GM21390 (cell line): Measurements from ENCODE around the gene GALNT18.

Experiments used
- ATAC-seq: cut with Tn5 transposase; IDR thresholded peaks from one replicate; pipeline ENCODE4 v1.9.1; 2021; ENCODE audit not compliant: unreplicated experiment

GALNT18 gene

DNA sequence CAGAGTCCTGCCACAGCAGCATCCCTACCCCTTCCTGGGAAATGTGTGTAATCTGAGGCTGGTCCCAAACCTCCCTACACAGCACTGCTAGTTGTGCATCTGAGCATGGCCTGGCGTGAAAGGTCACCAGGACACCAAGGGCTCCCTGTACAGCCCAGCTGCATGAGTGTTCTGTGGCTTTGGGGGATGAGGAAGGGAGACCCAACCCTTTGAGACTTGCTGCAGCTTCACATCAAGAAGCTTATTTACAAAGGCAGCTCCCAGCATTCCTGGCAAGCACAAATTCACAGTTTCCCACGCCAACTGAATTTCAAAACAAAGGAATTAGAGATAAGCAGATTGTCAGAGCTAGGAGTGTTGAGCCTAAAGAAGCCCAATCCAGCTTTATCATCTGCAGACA lies 301.0 kb downstream of the GALNT18 start:
- no peak for ATAC-seq

GRCh38 chr11:11318961-11319360 lies 302.8 kb downstream of the GALNT18 start:
- ATAC-seq, result no peak

DNA sequence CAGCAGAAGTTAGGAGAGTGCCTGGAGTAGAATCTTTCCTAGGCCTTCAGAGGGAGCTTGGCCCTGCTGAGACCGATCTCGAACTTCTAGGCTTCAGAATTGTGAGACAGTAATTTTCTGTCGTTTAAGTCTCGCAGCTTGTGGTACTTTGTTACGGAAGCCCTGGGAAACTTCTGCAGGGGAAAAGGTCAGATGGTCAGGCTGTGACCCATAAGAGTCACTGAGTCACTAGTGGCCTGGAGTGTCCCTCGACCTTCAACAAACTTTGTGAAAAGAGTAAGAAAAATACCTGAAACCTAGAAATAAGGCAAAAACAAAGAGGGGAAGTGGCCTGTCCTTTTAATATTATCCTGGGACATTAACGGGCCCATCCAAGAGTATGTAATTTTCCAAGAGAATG lies 303.3 kb downstream of the GALNT18 start:
- ATAC-seq, result no peak

DNA sequence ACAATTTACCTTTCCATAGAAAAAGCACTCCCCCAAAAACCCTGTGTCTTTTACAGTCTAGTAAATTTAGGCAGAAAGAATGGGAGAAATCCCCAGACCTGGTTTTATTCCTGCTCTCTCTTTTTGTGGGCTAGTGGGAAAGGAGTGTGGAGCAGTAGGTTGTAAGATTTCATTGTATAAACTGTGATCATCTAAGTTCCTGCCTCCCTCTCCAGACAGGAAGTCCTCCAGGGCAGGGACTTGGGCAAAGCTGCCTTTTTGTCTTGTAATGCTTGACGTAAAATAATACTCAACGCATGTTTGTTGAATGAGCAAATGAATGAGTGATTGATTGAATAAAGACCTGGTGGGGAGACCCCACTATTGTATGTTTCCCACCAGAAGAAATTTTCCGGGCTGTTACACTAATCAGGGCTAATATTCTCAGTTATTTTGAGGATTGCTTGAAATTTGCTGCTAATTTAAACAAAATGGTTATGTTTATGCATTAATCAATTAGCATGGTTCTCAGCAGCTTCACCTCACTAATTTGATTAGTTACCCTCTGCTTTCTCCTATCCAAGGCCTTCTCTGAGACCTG lies 305.1 kb downstream of the GALNT18 start:
- no peak for ATAC-seq

DNA sequence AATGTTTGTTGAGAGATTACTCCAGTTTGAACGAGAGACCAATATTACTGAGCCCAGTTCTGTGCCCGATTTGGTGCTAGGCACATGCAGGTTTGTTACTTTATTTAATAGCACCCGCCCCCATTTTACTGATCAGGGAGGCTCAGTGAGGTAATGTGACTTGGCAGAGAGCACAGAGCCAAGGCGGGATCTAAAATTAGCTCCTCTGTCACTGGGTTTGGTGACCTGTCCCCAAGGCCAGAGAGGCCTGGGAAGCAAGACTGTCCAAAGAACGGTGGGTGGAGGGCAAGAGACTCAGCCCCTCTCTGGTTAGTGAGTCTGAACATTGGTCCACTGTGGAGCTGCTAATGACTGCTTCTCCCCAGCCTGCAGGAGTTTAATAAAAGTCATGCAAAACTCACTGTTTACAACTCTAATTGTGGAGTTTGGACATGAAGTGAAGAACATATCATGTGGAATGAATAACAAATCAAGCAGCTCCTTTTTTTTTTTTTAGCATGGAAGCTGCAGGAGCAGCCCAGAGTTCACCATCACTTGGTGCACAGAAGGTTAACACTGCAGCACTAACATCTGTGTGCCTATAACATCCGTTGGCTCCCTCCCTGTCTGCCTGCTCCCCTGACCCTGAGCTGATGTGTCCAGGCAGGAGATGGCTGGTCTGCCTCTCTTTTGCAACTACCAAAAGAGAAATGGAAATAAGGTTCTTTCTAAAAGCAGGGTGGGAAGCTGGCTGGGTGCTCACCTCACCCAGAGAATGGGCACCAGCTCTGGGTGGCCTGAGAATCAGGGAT lies 307.7 kb downstream of the GALNT18 start:
- ATAC-seq, result no peak

DNA sequence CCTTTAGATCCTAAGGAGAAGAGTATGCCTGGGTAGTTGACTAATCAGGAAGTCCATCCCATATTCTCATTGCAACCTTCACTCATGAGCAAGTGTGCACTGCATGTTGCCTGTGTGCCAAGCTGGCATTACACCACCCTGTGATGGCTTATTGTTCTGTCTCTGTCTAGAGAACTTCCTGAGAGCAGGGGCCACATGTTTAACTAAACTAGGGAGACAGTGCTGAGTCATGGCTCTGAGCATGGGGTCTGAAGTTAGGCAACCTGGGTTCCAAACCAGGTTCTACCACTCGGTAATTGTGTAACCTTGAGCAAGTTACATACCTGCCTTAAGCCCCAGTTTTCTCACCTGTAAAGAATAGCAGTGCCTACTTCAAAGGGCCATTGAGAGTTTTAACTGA lies 308.4 kb downstream of the GALNT18 start:
- ATAC-seq, result no peak

GRCh38 chr11:11312738-11313137 lies 309.1 kb downstream of the GALNT18 start:
- ATAC-seq, result no peak

DNA sequence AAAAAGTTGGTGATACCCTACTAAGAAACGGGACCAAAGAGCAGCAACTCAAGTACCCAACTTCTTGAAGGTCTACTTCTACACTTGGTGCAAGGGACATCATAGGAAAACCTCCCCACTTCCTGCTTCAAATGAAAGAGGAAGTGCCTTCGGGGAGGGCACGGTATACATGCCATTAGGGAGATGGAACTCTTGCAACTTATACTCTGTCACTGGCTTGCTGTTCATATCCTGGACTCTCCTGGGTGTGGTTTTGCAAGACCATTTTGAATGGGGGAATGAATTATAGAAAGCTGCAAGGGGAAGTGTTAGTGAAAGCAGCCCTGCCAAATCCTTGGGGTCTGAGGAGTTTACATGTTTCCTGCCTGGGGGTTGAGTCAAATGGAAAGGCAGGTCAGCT lies 310.6 kb downstream of the GALNT18 start:
- ATAC-seq, result peak; percentile 45

- no peak for ATAC-seq
Observed at GRCh38 chr11:11309906-11310305, 311.9 kb downstream of the GALNT18 start.

GRCh38 chr11:11308249-11308648 lies 313.6 kb downstream of the GALNT18 start:
- ATAC-seq, result no peak

DNA sequence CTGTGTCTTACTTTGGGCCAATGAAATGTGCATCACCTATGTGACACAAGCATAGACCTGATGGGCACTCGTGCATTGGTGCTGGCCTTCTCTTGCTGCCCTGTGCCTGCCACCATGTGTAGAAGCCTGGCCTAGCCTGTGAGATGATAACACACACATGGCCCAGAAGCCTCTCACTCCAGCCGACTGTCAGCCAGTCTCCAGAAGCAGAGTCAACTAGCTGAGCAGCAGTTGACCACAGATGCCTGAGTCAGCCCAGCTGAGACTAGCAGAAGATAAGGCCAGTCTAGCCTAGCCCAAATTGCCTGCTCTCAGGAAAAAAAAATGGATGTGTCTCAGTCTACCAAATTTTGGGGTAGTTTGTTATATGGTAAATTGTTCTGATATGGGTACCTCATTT lies 314.9 kb downstream of the GALNT18 start:
- no peak for ATAC-seq

- ATAC-seq, result no peak
Observed at GRCh38 chr11:11304550-11304949, 317.3 kb downstream of the GALNT18 start.

DNA sequence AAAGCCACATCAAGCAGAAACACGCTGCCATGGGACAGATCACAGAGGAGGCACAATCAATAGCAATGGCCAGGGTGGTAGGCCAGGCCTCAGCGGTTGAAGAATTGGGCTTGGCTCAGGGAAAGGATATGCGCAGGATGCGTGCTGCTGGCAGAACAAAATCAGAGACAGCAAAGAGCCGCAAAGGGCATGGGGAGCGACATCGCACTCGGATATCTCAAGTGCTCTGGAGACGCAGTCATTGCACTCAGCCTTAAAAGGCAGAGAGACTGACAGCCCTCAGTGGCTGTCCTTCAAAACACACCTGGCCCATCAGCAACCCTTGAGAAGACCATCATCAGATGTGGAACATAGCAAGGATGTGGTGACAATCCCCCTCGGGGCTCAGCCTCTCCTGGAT lies 319.2 kb downstream of the GALNT18 start:
- no peak for ATAC-seq

DNA sequence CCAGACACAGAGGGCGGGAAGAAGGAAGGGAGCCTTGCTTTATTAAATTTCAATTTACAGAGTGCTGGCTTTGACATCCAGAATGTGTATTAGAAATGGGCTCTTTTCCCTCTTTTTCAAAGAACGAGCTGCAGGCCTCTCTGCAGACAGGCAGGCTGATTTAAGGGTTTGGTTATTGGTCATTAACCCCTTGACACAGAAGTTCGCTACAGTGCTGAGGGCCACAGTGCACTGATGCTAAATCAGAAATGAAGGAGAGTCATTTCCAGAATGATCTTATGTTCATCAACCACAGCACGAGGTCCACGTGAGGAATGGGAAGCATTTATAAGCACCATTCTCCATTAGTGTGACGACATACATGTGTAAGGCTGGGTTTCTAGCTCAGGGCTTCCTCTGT lies 320.6 kb downstream of the GALNT18 start:
- no peak for ATAC-seq

DNA sequence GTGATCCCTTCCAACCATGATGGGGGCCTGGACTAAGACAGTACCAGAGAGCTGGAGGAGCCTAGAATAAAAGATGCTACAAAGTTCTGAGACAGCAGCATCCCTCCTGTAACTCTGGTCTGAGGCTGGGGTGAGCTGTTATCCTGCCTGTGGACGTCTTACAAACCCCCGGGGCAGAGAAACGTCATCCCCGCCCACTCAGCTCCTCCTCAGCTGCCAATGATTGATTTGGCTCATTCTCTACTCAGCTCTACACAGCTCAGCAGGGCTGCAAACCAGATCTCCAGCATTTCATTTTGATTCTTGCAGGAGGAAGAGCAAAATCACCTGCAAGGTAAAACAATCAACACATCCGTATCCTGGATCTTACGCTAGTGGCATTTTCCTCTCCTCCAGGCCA lies 324.2 kb downstream of the GALNT18 start:
- ATAC-seq, result no peak

GRCh38 chr11:11296434-11296833 lies 325.4 kb downstream of the GALNT18 start:
- no peak for ATAC-seq

- ATAC-seq, result no peak
Observed at GRCh38 chr11:11294551-11294855, 327.3 kb downstream of the GALNT18 start.

GRCh38 chr11:11293798-11294550 lies 327.8 kb downstream of the GALNT18 start:
- ATAC-seq, result no peak

GRCh38 chr11:11292839-11293238 lies 329.0 kb downstream of the GALNT18 start:
- no peak for ATAC-seq

DNA sequence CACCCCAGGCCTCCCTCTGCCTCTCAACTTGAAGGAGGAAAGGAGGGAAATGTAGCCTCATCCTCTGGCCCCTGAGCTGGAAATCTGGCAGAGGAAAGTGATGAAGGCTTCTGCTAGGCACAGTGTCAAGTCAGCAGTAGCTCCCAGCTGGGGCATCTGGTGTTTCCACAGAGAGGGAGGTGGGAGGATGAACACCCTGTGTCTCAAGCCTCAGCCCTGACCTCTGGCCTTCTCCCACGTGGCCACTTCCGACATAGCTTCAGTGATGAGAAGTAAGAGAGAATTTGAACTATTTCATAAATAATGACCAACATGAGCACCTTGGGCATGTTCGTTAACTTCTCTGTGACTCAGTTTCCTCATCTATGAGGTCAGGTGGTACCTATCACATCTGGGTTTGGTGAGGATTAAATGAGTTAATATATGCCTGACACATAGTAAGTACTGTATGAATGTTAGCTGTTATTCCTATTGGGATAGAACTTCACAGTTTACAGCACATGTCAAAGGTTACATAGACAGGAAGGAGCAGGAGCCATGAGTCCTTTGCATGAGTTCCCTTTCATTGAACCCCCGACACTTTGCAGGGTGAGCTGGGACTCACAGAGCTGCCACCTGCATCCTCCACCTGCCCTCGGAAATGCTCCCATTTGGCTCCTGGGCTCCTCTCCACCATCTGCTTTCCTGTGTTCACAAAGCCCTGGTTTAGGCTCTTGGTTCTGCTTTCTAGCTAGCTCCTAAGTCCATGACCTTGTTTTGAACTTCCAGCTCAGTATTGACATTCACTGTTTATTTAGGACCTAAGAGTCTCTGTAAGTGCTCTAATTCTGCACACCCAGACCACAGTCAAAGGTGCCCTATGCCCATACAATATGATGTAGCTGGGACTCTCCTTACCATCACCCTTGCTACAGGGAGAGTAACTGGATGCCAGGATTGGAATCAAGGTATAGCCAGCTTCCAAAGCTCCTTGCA lies 330.5 kb downstream of the GALNT18 start:
- no peak for ATAC-seq

GRCh38 chr11:11290354-11290753 lies 331.5 kb downstream of the GALNT18 start:
- no peak for ATAC-seq
